Heart right ventricle (tissue), 16 donors: ENCODE measurements around the gene MTHFD2L. TPM values are rescaled to one million over a fixed set of nuclear protein-coding genes. Genes with fewer than 3 reads are reported as not detected.

Experiments used
- ATAC-seq, 8 donors: fragments of 200-7000 bp; cut with Tn5 transposase; one replicate each; pipeline ENCODE4 v1.9.1; 2020; ENCODE audit warnings: mild to moderate bottlenecking in 8 of 8, moderate library complexity in 8 of 8, moderate number of reproducible peaks in 1 of 8
- DNase-seq, 2 donors: peaks; one replicate each; pipeline ENCODE4 v3.0.0-alpha.2; 2020
- H3K27ac ChIP-seq, 10 donors: fragments of 200-600 bp; sonication (generic) in 2 of 10; one replicate each; pipeline versions ENCODE4 v1.5.0 to v1.8.0; 2020 to 2022; ENCODE audit warnings: mild to moderate bottlenecking in 3 of 10
- H3K27me3 ChIP-seq, 7 donors: fragments of 200-600 bp; one replicate each; pipeline ENCODE4 v1.8.0; 2021 to 2022; ENCODE audit warnings: mild to moderate bottlenecking in 2 of 7
- H3K36me3 ChIP-seq, 9 donors: fragments of 200-600 bp; sonication (generic) in 1 of 9; one replicate each; pipeline versions ENCODE4 v1.5.0 to v1.8.0; 2020 to 2022; ENCODE audit warnings: mild to moderate bottlenecking in 2 of 9
- H3K4me1 ChIP-seq, 9 donors: fragments of 200-600 bp; sonication (generic) in 1 of 9; one replicate each; pipeline versions ENCODE4 v1.5.0 to v1.8.0; 2020 to 2022; ENCODE audit warnings: mild to moderate bottlenecking in 4 of 9
- H3K4me3 ChIP-seq, 10 donors: fragments of 200-600 bp; sonication (generic) in 2 of 10; one replicate each; pipeline versions ENCODE4 v1.5.0 to v1.8.0; 2020 to 2022; ENCODE audit warnings: mild to moderate bottlenecking in 7 of 10, moderate library complexity in 2 of 10
- H3K9me3 ChIP-seq, 11 donors: fragments of 200-600 bp in 10 of 11; sonication (generic) in 2 of 11; one replicate each; pipeline versions ENCODE4 v1.5.0 to v1.8.0; 2013 to 2022; ENCODE audit warnings: mild to moderate bottlenecking in 2 of 11, control low read depth in 1 of 11, moderate library complexity in 1 of 11
- CTCF ChIP-seq, 9 donors: fragments of 200-600 bp; sonication (generic) in 2 of 9; IDR thresholded peaks; one replicate each; pipeline versions ENCODE4 v1.5.0 to v1.8.0; 2021 to 2022; ENCODE audit warnings: antibody characterized with exemption in 9 of 9, mild to moderate bottlenecking in 5 of 9, moderate library complexity in 1 of 9
- WGBS, 2 donors: extraction: QIAGEN DNeasy Blood & Tissue Kit; methylation state at CpG; one replicate each; pipeline ENCODE4 v1.1.7; 2013; ENCODE audit warnings: inconsistent platforms in 1 of 2; 5-methylcytosine and 5-hydroxymethylcytosine counted together
- intact Hi-C, 10 donors: fragments of 100-400 bp; cut with DNase I; formaldehyde crosslinking; loops; one replicate each; pipeline versions ENCODE4 v1.11.1 to v1.14.2; 2022
- polyA plus RNA-seq, 2 donors: library from polyadenylated mRNA; stranded (reverse); fragments of 200-250 nt; gene quantifications; one replicate each; pipeline ENCODE4 v1.2.3, GENCODE V29; 2013
- total RNA-seq, 10 donors: library from RNA; stranded (reverse); fragmentation: NEBNext Ultra II Directional in 3 of 10; extraction: Animal tissue kit (Norgen Biotek cat#: 25700) in 3 of 10; gene quantifications; one replicate each; pipeline versions ENCODE4 v1.2.1 to v1.2.4, GENCODE V29; 2021 to 2023
- donor health status: Arrhythmogenic right ventricular cardiomyopathy.
- donor health status: ischemic (EF 13 %, LVEDD 7.1; RV severe dilation, severe dysfunction).
- donor health status: healthy with polysubstance abuse.
- donor health status: DM: no; HTN: yes; CAD: no.
- donor health status: DM: no; HTN: no; CAD: no.
- donor health status: ischemic (EF 25% LVEDD 6.9; RV normal size, moderate dysfunction).
- donor health status: ischemic (EF 25% LVEDD 5.7; RV mildly dilated, moderate dysfunction).
- donor health status: healthy.
- donor health status: DM: yes; HTN: yes; CAD: no.
- donor health status: Ischemic cardiomyopathy.
- donor health status: ischemic (EF 35%, LVEDD 5.7; RV mildly dilated, moderate dysfunction).
- donor health status: nonischemic (EF 11% LVEDD 7.7; RV severe dilation, severe dysfunction).
- donor health status: DM: yes; HTN: yes; CAD: no.
- donor health status: PGD.
- donor health status: ischemic (EF 29% LVEDD 5.4; RV normal size, mild dysfunction).
- donor health status: nonischemic (EF 23%, LVEDD 6.1; RV moderate dilation, normal function).

MTHFD2L gene
- total and polyA plus RNA-seq, 12 donors: 5.7 to 19.3 (median 11.8) TPM

GRCh38 chr4:74228691-74229640, 71.0 kb downstream of the MTHFD2L start:
- DNase-seq (peak; percentile 48 to 65), ATAC-seq (peak in 3 of 8 donors; percentile 52 to 70 (median 65))
- TF ChIP-seq CTCF (IDR thresholded peaks at IDR 0.05): peak; percentile 65 to 95 (median 80)
- intact Hi-C loops: loop anchor here in 9 of 10 donors (1.0 to 10.0 kb wide), 6 partner anchors 37 to 86 kb away; partner anchors contain the start of gene EPGN (in 3 of the 9)
- peaks cover 0 to 15% (median 7%) of the 10 kb centered on the region in 9 donors for H3K4me1 ChIP-seq
- H3K27me3 ChIP-seq: no peaks in the 10 kb centered on the region
- no peaks in the 10 kb centered on the region for H3K9me3 ChIP-seq
- no peak overlapping the region for H3K27ac ChIP-seq
- H3K36me3 ChIP-seq: peaks cover 0 to 5% (median 0%) of the 10 kb centered on the region in 9 donors
- H3K4me3 ChIP-seq: no peak overlapping the region
- whole genome bisulfite sequencing, 2 donors: 44 to 48% methylated on average over 4 of the region's 4 CpGs

- peak in 1 of 2 donors; percentile 11 for DNase-seq
Measured at GRCh38 chr4:74230902-74231499, 73.1 kb downstream of the MTHFD2L start.

GRCh38 chr4:74235135-74235534, 77.2 kb downstream of the MTHFD2L start:
- H3K4me3 ChIP-seq: no peak overlapping the region
- H3K36me3 ChIP-seq: no peaks in the 10 kb centered on the region
- H3K9me3 ChIP-seq: no peaks in the 10 kb centered on the region
- ATAC-seq (no peak), DNase-seq (no peak)
- H3K4me1 ChIP-seq: peaks cover 0 to 12% (median 7%) of the 10 kb centered on the region in 9 donors
- intact Hi-C loops: no loop called here
- no peaks in the 10 kb centered on the region for H3K27me3 ChIP-seq
- H3K27ac ChIP-seq: no peak overlapping the region
- TF ChIP-seq CTCF (IDR thresholded peaks at IDR 0.05): no peak

More at GRCh38 chr4:74230902-74231499, 73.1 kb downstream of the MTHFD2L start:
- peaks cover 0 to 12% (median 7%) of the 10 kb centered on the region in 9 donors for H3K4me1 ChIP-seq
- H3K4me3 ChIP-seq: no peak overlapping the region
- 35 to 37% methylated on average over 7 of the region's 7 CpGs for WGBS, 2 donors
- no peaks in the 10 kb centered on the region for H3K27me3 ChIP-seq
- no peaks in the 10 kb centered on the region for H3K9me3 ChIP-seq
- H3K27ac ChIP-seq: peak overlapping the region in 3 of 10 donors; percentile 24 to 51 (median 30)
- intact Hi-C loops: loop anchor here in 1 of 10 donors (5.0 kb wide), 1 partner anchor 81 kb away; no protein-coding TSS in a partner anchor
- peaks cover 0 to 5% (median 0%) of the 10 kb centered on the region in 9 donors for H3K36me3 ChIP-seq
- peak in 6 of 8 donors; percentile 25 to 89 (median 66) for ATAC-seq
- TF ChIP-seq CTCF (IDR thresholded peaks at IDR 0.05): no peak

GRCh38 chr4:74237425-74237966, 79.6 kb downstream of the MTHFD2L start:
- ATAC-seq (no peak), DNase-seq (no peak)
- Histone ChIP-seq H3K4me1 (no peaks in the 10 kb centered on the region), H3K27me3 (no peaks in the 10 kb centered on the region), H3K36me3 (no peaks in the 10 kb centered on the region), H3K4me3 (no peak overlapping the region), H3K9me3 (no peaks in the 10 kb centered on the region), H3K27ac (no peak overlapping the region)
- WGBS, 2 donors: 78 to 79% methylated on average over 3 of the region's 3 CpGs
- TF ChIP-seq CTCF (IDR thresholded peaks at IDR 0.05): no peak
- intact Hi-C loops: no loop called here
